ENCODE data around the gene DLX3. TPM values are rescaled to one million over a fixed set of nuclear protein-coding genes. Genes with fewer than 3 reads are reported as not detected.
"Not testable (repeated sequence)": the region's sequence is repeated elsewhere in the genome, so short reads cannot be mapped to it uniquely, and the experiment has no call there.

The DLX3 gene
- total RNA-seq, 1 donor from 2014 or later: 0.04 TPM

DNA sequence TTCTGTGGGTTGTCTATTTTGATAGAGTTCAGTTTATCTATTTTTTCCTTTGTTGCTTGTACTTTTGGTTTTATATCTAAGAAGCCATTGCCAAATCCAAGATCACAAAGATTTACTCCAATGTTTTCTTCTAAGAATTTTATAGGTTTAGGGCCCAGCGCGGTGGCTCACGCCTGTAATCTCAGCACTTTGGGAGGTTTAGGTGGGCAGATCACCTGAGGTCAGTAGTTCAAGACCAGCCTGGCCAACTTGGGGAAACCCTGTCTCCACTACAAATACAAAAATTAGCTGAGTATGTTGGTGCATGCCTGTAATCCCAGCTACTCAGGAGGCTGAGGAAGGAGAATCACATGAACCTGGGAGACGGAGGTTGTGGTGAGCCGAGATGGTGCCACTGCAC is 47.2 kb upstream of the DLX3 start:
- Mint-ChIP-seq H3K4me3 (no peak overlapping the region), H3K36me3 (peaks cover 2% of the 10 kb centered on the region), H3K27me3 (ENCODE audit: insufficient read depth, low read depth) (peaks cover 5% of the 10 kb centered on the region), H3K9me3 (peaks cover 2% of the 10 kb centered on the region), H3K27ac (no peak overlapping the region), H3K4me1 (peaks cover 5% of the 10 kb centered on the region)
- no peak overlapping the region for H3K27ac ChIP-seq
- no peak overlapping the region for H3K4me2 ChIP-seq
- H3K4me1 ChIP-seq: peaks cover 5% of the 10 kb centered on the region
- no peaks in the 10 kb centered on the region for H3K9me3 ChIP-seq (ENCODE audit: low read depth)
- no peaks in the 10 kb centered on the region for H3K79me2 ChIP-seq (ENCODE audit: low read depth)
- H4K20me1 ChIP-seq (ENCODE audit: low read depth): no peaks in the 10 kb centered on the region
- no peak overlapping the region for H3K4me3 ChIP-seq
- no peak for TF ChIP-seq EZH2 (IDR thresholded peaks at IDR 0.05)
- TF ChIP-seq, protein P1, sequence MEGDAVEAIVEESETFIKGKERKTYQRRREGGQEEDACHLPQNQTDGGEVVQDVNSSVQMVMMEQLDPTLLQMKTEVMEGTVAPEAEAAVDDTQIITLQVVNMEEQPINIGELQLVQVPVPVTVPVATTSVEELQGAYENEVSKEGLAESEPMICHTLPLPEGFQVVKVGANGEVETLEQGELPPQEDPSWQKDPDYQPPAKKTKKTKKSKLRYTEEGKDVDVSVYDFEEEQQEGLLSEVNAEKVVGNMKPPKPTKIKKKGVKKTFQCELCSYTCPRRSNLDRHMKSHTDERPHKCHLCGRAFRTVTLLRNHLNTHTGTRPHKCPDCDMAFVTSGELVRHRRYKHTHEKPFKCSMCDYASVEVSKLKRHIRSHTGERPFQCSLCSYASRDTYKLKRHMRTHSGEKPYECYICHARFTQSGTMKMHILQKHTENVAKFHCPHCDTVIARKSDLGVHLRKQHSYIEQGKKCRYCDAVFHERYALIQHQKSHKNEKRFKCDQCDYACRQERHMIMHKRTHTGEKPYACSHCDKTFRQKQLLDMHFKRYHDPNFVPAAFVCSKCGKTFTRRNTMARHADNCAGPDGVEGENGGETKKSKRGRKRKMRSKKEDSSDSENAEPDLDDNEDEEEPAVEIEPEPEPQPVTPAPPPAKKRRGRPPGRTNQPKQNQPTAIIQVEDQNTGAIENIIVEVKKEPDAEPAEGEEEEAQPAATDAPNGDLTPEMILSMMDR (IDR thresholded peaks at IDR 0.05): no peak
- TF ChIP-seq EZH2phosphoT487 (IDR thresholded peaks at IDR 0.05): no peak
- H3K36me3 ChIP-seq: no peaks in the 10 kb centered on the region
- no peak for DNase-seq (ENCODE audit: low spot score)
- no peak overlapping the region for H2AFZ ChIP-seq (replicated peaks)
- H3K27me3 ChIP-seq: no peaks in the 10 kb centered on the region
- no peaks in the 10 kb centered on the region for H3F3A ChIP-seq (ENCODE audit: low read depth)
- H3K9ac ChIP-seq: no peak overlapping the region

DNA sequence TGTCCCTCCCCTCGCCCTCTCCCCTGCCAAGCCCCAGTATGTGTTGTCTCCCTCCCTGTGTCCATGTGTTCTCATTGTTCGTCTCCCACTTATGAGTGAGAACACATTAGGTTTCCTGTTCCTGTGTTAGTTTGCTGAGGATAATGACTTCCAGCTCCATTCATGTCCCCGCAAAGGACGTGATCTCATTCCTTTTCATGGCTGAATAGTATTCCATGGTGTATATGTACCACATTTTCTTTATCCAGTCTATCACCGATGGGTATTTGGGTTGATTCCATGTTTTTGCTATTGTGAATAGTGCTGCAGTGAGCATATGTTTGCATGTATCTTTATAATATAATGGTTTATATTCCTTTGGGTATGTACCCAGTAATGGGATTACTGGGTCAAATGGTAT is 45.5 kb upstream of the DLX3 start:
- not testable (repeated sequence) for H4K20me1 ChIP-seq (ENCODE audit: low read depth); H3K4me2 ChIP-seq; H3K27me3 Mint-ChIP-seq (ENCODE audit: insufficient read depth, low read depth); H3K79me2 ChIP-seq (ENCODE audit: low read depth); H2AFZ ChIP-seq (replicated peaks); H3K4me3 Mint-ChIP-seq; H3K27ac ChIP-seq; H3K27ac Mint-ChIP-seq; H3F3A ChIP-seq (ENCODE audit: low read depth); H3K36me3 Mint-ChIP-seq; H3K36me3 ChIP-seq; H3K4me1 Mint-ChIP-seq; H3K9me3 ChIP-seq (ENCODE audit: low read depth); H3K4me3 ChIP-seq; H3K9me3 Mint-ChIP-seq; DNase-seq (ENCODE audit: low spot score); H3K27me3 ChIP-seq; H3K9ac ChIP-seq
- H3K4me1 ChIP-seq: peaks cover 15% of the 10 kb centered on the region

DNA sequence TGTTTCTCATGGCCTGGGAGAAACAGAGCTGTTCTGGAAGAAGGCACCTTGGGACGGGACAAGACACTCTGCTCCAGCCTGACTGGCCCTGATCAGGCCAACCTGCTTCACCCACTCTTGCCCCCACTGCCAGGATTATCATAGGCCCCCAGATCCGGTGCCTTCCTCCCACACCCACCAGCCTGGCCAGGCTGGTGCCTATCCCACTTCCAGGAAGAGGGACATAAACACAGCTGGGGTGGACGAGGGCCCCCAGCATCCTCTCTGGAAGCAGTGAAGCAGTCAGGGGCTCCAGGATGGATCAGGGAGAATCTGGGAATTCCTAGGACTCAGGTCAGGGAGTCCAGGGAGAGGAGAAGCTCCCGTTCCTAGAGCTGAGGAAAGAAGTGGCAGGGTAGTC is 44.0 kb upstream of the DLX3 start:
- no peak for DNase-seq (ENCODE audit: low spot score)
- H3K4me1 Mint-ChIP-seq: peaks cover 10% of the 10 kb centered on the region

More for the DNA sequence above, 44.0 kb upstream of the DLX3 start:
- H3K9me3 Mint-ChIP-seq: peaks cover 2% of the 10 kb centered on the region
- no peak overlapping the region for H3K4me3 ChIP-seq
- H3K4me3 Mint-ChIP-seq: no peak overlapping the region
- no peaks in the 10 kb centered on the region for H4K20me1 ChIP-seq (ENCODE audit: low read depth)
- TF ChIP-seq EZH2 (IDR thresholded peaks at IDR 0.05): no peak
- no peak for TF ChIP-seq EZH2phosphoT487 (IDR thresholded peaks at IDR 0.05)
- TF ChIP-seq, protein P1 (IDR thresholded peaks at IDR 0.05): no peak
- no peak overlapping the region for H3K9ac ChIP-seq
- H3K79me2 ChIP-seq (ENCODE audit: low read depth): no peaks in the 10 kb centered on the region
- no peak overlapping the region for H3K27ac ChIP-seq
- H3K36me3 Mint-ChIP-seq: no peaks in the 10 kb centered on the region
- H3K4me1 ChIP-seq: peaks cover 15% of the 10 kb centered on the region
- no peaks in the 10 kb centered on the region for H3K36me3 ChIP-seq
- H3K27me3 Mint-ChIP-seq (ENCODE audit: insufficient read depth, low read depth): peaks cover 5% of the 10 kb centered on the region
- H2AFZ ChIP-seq (replicated peaks): no peak overlapping the region
- H3K9me3 ChIP-seq (ENCODE audit: low read depth): no peaks in the 10 kb centered on the region
- H3K27me3 ChIP-seq: no peaks in the 10 kb centered on the region
- H3F3A ChIP-seq (ENCODE audit: low read depth): no peaks in the 10 kb centered on the region
- H3K4me2 ChIP-seq: no peak overlapping the region
- no peak overlapping the region for H3K27ac Mint-ChIP-seq

Data from neural progenitor cell (in vitro differentiated cells).